GM18951 (cell line): ENCODE measurements around the gene OPALIN.

Experiments used
- POLR2A ChIP-seq: IDR thresholded peaks from 4 replicates; pipeline ENCODE4 v1.6.1; 2011; ENCODE audit warnings: mild to moderate bottlenecking; ENCODE audit not compliant: insufficient read length, insufficient read depth; ENCODE audit errors: extremely low read depth
- in situ Hi-C: fragments of 300-500 bp; cut with MboI; formaldehyde crosslinking; loops from one replicate; pipeline ENCODE4 v1.12.0; 2022; ENCODE audit warnings: low sequenced_read_pairs, mixed read lengths, inconsistent platforms; ENCODE audit not compliant: unreplicated experiment

OPALIN gene

GRCh38 chr10:96339956-96340904, 18.6 kb downstream of the OPALIN start:
- TF ChIP-seq POLR2A = no peak
- in situ Hi-C loops = no loop called here

GRCh38 chr10:96339383-96339782, 19.4 kb downstream of the OPALIN start:
- in situ Hi-C loops = no loop called here
- TF ChIP-seq POLR2A = no peak

- in situ Hi-C loops = no loop called here
- no peak for TF ChIP-seq POLR2A
Measured at GRCh38 chr10:96338279-96338925, 20.4 kb downstream of the OPALIN start.

- in situ Hi-C loops = no loop called here
- no peak for TF ChIP-seq POLR2A
Measured at GRCh38 chr10:96337106-96337505, 21.7 kb downstream of the OPALIN start.

GRCh38 chr10:96334616-96335526, 23.9 kb downstream of the OPALIN start:
- no peak for TF ChIP-seq POLR2A
- in situ Hi-C loops = no loop called here

GRCh38 chr10:96333101-96333500, 25.7 kb downstream of the OPALIN start:
- in situ Hi-C loops = no loop called here
- no peak for TF ChIP-seq POLR2A

GRCh38 chr10:96327462-96327861, 31.3 kb downstream of the OPALIN start:
- in situ Hi-C loops = no loop called here

GRCh38 chr10:96325719-96326373, 33.0 kb downstream of the OPALIN start:
- in situ Hi-C loops = no loop called here
- no peak for TF ChIP-seq POLR2A

More at GRCh38 chr10:96327462-96327861, 31.3 kb downstream of the OPALIN start:
- no peak for TF ChIP-seq POLR2A

GRCh38 chr10:96324447-96324846, 34.4 kb downstream of the OPALIN start:
- in situ Hi-C loops = loop anchor here (25.0 kb wide), 1 partner anchor 287 kb away; the partner anchor contains the start of gene CCNJ
- TF ChIP-seq POLR2A = no peak

GRCh38 chr10:96322275-96322674, 36.5 kb downstream of the OPALIN start:
- TF ChIP-seq POLR2A = no peak
- in situ Hi-C loops = loop anchor here (25.0 kb wide), 1 partner anchor 285 kb away; the partner anchor contains the start of gene CCNJ

- TF ChIP-seq POLR2A = no peak
- in situ Hi-C loops = loop anchor here (25.0 kb wide), 1 partner anchor 285 kb away; the partner anchor contains the start of gene CCNJ
Measured at GRCh38 chr10:96321822-96322221, 37.0 kb downstream of the OPALIN start.
